IPS-NIHi7 (cell line): ENCODE results near the gene MC1R.
A peak's percentile ranks its signal among the peaks of the same experiment; 100 is the strongest.
"Not testable (repeated sequence)": the region's sequence is repeated elsewhere in the genome, so short reads cannot be mapped to it uniquely, and the experiment has no call there.

Experiments used
- DNase-seq: peaks from one replicate; pipeline ENCODE4 v3.0.0; 2012; ENCODE audit warnings: mixed read lengths; ENCODE audit errors: extremely low spot score

MC1R gene

GRCh38 chr16:89934611-89935553, 16.2 kb downstream of the MC1R start:
- DNase-seq: no peak

DNA sequence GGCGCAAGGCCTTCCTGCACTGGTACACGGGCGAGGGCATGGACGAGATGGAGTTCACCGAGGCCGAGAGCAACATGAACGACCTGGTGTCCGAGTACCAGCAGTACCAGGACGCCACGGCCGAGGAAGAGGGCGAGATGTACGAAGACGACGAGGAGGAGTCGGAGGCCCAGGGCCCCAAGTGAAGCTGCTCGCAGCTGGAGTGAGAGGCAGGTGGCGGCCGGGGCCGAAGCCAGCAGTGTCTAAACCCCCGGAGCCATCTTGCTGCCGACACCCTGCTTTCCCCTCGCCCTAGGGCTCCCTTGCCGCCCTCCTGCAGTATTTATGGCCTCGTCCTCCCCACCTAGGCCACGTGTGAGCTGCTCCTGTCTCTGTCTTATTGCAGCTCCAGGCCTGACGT, 17.0 kb downstream of the MC1R start:
- not testable (repeated sequence) for DNase-seq

GRCh38 chr16:89936034-89936433, 17.4 kb downstream of the MC1R start:
- DNase-seq: no peak

DNA sequence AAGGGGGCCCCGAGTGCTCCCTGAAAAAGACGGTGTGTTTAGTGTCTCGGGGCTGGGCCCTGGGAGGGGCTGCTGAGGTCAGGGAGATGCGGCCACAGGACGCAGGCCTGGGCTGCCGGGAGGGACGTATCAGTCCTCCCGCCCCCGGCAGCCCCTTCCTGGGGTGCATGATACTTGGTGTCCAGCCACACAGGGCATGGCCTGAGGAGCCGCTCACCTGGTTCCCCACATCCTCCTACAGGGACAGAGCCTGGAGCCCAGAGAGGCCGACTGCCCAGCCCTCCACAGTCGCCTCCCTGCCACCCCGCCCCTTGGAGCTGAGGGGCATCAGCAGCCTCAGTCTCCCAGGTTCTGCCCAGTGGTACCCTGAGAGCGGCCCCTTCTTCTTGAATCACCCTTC, 17.8 kb downstream of the MC1R start:
- no peak for DNase-seq

- DNase-seq: no peak
These were observed 18.3 kb downstream of the MC1R start for GRCh38 chr16:89936981-89937380.

- DNase-seq: no peak
These were observed 19.7 kb downstream of the MC1R start for GRCh38 chr16:89938175-89938885.

- DNase-seq: no peak
These were observed 26.1 kb downstream of the MC1R start for GRCh38 chr16:89944773-89945172.

GRCh38 chr16:89945654-89946053, 27.0 kb downstream of the MC1R start:
- no peak for DNase-seq

DNA sequence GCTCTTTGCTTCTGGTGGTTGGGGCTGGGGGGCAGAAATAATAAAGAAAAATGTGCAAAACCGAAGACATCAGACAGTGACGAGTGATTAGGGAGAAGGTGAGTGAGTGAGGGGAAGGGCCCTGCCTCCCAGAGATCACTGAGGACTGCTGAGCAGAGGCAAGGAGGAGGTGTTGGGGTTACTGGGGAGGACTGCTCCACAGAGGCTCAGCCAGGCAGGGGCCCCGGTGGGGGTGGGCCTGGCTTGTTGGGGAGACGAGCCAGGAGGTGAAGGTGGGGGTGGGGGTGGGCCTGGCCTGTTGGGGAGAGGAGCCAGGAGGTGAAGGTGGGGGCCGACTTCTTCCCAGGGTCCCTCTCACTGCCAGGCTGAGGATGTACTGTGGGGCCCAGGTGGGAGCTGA, 27.9 kb downstream of the MC1R start:
- no peak for DNase-seq

DNA sequence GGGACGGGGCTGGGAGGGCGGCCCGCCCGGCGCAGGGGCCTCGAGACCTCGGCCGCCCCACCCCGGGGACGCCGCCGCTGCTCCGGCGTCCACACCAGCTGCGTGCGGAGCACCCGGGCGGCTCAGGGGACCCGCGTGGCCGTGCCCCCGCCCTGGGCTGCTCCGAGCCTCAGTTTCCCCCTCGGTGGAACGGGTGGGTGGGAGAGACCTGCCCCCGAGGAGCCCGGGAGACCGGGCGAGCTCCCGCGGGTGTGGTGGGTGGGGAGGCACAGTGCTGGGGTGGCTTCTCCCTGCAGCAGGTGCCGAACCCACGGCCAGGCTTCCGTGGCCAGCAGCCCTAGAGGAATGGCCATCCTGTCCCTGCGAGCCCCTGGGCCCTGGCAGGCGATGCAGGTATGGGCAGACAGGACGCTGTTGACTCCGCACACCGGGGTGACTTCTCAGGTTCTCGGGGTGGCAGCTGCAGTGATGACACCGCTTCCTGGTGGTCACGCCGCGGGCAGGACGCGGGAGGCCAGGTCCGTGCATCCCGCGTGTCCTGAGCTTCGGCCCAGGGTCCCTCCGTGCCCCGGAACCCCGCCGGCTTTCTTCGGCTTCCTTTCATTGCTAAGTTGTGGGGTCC, 30.6 kb downstream of the MC1R start:
- no peak for DNase-seq

DNA sequence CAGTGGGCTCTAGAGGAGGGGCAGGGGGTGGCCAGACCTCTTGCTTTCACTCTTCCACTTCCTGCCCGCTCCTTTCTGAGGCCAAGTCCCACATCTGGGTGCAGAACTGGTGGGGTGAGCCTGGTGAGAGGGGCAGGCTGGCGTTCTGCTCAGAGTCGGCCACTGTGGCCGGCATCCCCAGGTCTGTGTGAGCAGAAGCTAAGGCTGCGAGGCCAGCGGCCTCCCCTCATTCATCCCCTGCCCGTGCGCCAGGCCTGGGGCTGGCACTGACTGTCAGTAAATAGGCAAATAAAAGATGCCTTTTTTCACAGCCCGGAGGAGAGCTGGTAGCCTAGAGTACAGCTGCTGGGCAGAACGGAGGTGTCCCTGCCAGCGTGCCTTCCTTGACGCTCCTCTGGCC, 31.1 kb downstream of the MC1R start:
- no peak for DNase-seq

DNA sequence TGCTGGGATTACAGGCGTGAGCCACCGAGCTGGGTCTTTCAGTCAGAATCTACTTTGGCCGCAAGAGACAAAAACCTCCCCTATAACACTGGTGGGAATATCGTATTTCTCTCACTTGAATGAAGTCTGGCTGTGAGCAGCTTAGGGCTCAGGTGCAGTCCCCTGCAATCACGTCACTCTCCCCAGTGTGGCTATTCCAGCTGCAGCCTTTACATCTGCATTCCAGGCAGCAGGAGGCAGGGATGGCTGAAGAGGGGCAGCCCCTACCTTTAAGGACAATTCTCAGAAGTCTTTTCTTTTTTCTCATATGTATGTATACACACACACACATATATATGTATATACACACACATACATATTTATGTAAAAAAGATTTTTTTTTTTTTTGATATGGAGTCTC, 32.8 kb downstream of the MC1R start:
- no peak for DNase-seq

DNA sequence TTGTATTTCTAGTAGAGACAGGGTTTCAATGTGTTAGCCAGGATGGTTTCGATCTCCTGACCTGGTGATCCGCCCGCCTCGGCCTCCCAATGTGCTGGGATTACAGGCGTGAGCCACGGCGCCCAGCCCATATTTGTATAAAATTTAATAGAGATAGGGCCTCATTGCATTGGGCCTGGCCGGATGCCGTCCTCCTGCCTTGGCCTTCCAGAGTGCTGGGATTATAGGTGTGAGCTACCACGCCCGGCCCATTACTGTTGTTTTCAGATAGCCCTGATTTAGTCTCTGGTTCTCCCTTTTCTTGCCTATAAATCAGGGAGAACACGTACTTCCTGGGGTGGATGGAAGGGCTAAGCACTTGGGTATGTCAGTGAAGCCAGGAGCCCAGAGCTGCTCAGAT, 33.4 kb downstream of the MC1R start:
- DNase-seq: no peak

- no peak for DNase-seq
These were observed 33.9 kb downstream of the MC1R start for GRCh38 chr16:89952551-89952950.

GRCh38 chr16:89953671-89954406, 35.2 kb downstream of the MC1R start:
- DNase-seq: no peak

DNA sequence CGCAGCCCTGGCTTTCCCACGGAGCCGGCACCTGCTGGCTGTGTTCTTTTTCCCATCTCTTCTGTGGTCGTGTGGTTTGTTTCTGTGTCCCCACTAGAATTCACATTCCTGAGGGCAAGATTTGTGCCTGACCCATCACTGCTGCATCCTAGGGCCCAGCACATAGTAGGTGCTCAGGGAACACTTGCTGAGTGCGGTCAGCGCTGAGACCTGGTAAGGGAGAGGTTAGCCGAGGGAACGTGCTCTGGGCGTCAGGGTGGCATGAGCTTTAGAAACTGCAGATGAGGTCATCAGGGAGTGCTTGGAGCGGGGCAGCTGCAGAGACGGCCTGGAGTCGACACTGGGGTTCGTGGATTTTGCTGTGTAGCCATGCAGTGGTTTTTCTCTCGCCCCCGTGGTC, 35.8 kb downstream of the MC1R start:
- no peak for DNase-seq

DNA sequence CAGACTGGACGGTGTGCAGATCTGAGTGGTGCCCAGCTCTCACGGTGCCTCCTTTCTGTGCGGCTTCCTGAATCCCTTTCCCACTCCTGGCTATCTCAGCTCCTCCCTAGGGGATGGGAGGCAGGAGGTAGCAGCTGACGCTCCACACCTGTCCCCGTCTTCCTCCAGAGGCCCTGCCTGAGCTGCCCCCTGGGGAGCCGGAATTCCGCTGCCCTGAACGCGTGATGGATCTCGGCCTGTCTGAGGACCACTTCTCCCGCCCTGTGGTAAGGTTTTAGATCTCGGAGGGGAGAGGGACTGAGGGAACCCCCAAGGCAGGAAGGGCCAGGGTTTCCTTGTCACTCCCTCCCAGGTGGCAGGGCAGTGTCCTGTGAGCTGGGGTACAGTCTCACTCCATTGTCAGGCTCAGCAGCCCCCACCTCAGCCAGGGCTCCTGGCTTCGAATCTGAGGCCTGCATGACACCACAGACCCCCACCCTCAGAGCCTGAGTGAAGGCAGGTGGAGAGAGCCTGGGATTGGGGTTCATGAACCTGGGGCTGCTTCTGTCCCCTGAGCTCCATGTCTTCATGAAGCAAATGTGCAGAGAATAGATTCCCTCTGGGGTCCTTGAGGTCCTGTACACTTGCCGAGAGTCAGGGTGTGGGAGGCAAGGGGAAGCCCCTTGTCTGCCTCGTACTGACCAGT, 36.5 kb downstream of the MC1R start:
- no peak for DNase-seq

GRCh38 chr16:89956505-89957215, 38.0 kb downstream of the MC1R start:
- no peak for DNase-seq

GRCh38 chr16:89957216-89957785, 38.6 kb downstream of the MC1R start:
- no peak for DNase-seq

GRCh38 chr16:89958068-89958467, 39.4 kb downstream of the MC1R start:
- DNase-seq: peak; percentile 84
